T-helper 9 cell (primary cell): ENCODE data around the gene ENOX2.

Experiments used
- DNase-seq: peaks from one replicate; pipeline ENCODE4 v3.0.0-alpha.2; 2020

ENOX2 gene

GRCh38 chrX:130879869-130880268 lies 23.1 kb downstream of the ENOX2 start:
- no peak for DNase-seq

GRCh38 chrX:130878350-130879341 lies 24.4 kb downstream of the ENOX2 start:
- DNase-seq: no peak

- DNase-seq: no peak
These were observed 25.1 kb downstream of the ENOX2 start for GRCh38 chrX:130877892-130878341.

- DNase-seq: no peak
These were observed 26.8 kb downstream of the ENOX2 start for GRCh38 chrX:130876226-130876625.

- DNase-seq: no peak
These were observed 28.3 kb downstream of the ENOX2 start for GRCh38 chrX:130874751-130875150.

- DNase-seq: no peak
These were observed 33.8 kb downstream of the ENOX2 start for GRCh38 chrX:130869239-130869638.

GRCh38 chrX:130861462-130861861 lies 41.5 kb downstream of the ENOX2 start:
- no peak for DNase-seq

- no peak for DNase-seq
These were observed 45.8 kb downstream of the ENOX2 start for GRCh38 chrX:130857207-130857606.

- no peak for DNase-seq
These were observed 51.4 kb downstream of the ENOX2 start for GRCh38 chrX:130851569-130851968.

GRCh38 chrX:130848763-130849162 lies 54.2 kb downstream of the ENOX2 start:
- DNase-seq: no peak

- no peak for DNase-seq
These were observed 56.3 kb downstream of the ENOX2 start for GRCh38 chrX:130846746-130847145.

GRCh38 chrX:130841776-130842175 lies 61.2 kb downstream of the ENOX2 start:
- no peak for DNase-seq

GRCh38 chrX:130840345-130840744 lies 62.7 kb downstream of the ENOX2 start:
- DNase-seq: no peak

GRCh38 chrX:130836447-130836846 lies 66.6 kb downstream of the ENOX2 start:
- DNase-seq: no peak

- DNase-seq: no peak
These were observed 68.2 kb downstream of the ENOX2 start for GRCh38 chrX:130834830-130835229.

- no peak for DNase-seq
These were observed 68.9 kb downstream of the ENOX2 start for GRCh38 chrX:130834149-130834548.

- no peak for DNase-seq
These were observed 71.7 kb downstream of the ENOX2 start for GRCh38 chrX:130831347-130831722.

GRCh38 chrX:130830599-130831346 lies 72.2 kb downstream of the ENOX2 start:
- no peak for DNase-seq

- no peak for DNase-seq
These were observed 73.2 kb downstream of the ENOX2 start for GRCh38 chrX:130829526-130830515.

GRCh38 chrX:130828641-130829040 lies 74.4 kb downstream of the ENOX2 start:
- no peak for DNase-seq

- no peak for DNase-seq
These were observed 75.4 kb downstream of the ENOX2 start for GRCh38 chrX:130827648-130828047.

GRCh38 chrX:130826249-130826648 lies 76.8 kb downstream of the ENOX2 start:
- DNase-seq: no peak

- DNase-seq: no peak
These were observed 77.5 kb downstream of the ENOX2 start for GRCh38 chrX:130825525-130825924.
